Measurements from ENCODE around the gene MPHOSPH8.

GRCh38 chr13:19645000-19645399 lies 11.5 kb downstream of the MPHOSPH8 start:
- TF ChIP-seq CTCF (IDR thresholded peaks at IDR 0.05): no peak
- TF ChIP-seq POLR2A (IDR thresholded peaks at IDR 0.05): no peak
